ENCODE measurements around the gene PDRG1. TPM values are rescaled to one million over a fixed set of nuclear protein-coding genes. Genes with fewer than 3 reads are reported as not detected.

The PDRG1 gene
- polyA plus RNA-seq, 1 experiment, result 16.5 TPM

DNA sequence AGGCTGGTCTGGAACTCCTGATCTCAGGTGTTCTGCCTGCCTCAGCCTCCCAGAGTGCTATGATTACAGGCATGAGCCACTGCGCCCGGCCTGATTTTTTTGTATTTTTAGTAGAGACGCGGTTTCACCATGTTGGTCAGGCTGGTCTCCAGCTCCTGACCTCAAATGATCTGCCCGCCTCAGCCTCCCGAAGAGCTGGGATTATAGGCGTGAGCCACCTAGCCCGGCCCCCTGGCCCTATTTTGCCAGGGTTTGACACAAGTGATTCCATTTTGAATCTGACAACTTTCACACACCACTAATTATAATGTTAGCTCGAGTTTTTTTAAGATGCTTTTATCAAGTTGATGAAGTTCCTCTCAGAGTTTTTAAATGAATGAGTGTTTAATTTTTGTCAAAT, 55.8 kb downstream of the PDRG1 start:
- Histone ChIP-seq H3K27me3 (ENCODE audit: control insufficient read depth, insufficient read depth, low read length) (peaks cover 6% of the 10 kb centered on the region), H3K4me3 (ENCODE audit: low read depth, low read length) (no peak overlapping the region), H3K36me3 (ENCODE audit: control insufficient read depth, insufficient read depth, low read length) (no peaks in the 10 kb centered on the region)
- ChIA-PET CTCF (interaction anchor here (0.7 to 1.2 kb wide), 3 partner anchors 12 to 112 kb away, joined by 3 to 4 read pairs (median 3); no protein-coding TSS in a partner anchor), POLR2A (no interaction called here)
- TF ChIP-seq, protein P1, sequence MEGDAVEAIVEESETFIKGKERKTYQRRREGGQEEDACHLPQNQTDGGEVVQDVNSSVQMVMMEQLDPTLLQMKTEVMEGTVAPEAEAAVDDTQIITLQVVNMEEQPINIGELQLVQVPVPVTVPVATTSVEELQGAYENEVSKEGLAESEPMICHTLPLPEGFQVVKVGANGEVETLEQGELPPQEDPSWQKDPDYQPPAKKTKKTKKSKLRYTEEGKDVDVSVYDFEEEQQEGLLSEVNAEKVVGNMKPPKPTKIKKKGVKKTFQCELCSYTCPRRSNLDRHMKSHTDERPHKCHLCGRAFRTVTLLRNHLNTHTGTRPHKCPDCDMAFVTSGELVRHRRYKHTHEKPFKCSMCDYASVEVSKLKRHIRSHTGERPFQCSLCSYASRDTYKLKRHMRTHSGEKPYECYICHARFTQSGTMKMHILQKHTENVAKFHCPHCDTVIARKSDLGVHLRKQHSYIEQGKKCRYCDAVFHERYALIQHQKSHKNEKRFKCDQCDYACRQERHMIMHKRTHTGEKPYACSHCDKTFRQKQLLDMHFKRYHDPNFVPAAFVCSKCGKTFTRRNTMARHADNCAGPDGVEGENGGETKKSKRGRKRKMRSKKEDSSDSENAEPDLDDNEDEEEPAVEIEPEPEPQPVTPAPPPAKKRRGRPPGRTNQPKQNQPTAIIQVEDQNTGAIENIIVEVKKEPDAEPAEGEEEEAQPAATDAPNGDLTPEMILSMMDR (IDR thresholded peaks at IDR 0.05; ENCODE audit: insufficient read depth, low read depth, low read length), result no peak
- DNase-seq (ENCODE audit: low read depth), result no peak

DNA sequence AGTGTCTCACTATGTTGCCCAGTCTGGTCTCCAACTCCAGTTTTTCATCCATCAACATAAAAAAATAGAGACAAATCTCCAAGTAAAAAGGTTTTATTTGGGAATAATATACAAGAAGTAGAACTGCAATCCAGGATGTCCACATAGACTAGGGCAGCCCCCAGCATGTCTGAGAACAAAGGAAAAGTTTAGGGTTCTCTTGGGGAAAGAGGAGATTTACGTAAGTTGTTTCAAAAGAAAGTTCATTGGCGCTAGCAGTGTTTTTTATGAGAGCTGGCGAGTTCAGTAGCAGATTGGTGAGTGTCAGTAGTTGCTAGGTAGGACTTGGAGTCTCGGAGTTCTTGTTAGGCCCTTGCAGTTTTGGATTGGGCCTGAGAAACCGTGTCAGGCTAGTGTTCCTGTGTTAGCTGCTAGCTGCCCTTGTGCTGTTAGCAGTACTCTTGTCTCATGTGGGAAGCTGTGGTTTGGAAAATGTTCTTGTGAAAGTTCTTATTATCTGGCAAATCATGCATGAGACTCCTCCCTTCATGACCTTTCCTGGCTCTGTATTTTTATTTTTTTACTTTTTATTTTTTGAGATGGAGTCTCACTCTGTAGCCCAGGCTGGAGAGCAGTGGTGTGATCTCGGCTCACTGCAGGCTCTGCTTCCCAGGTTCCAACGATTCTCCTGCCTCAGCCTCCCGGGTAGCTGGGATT, 56.7 kb downstream of the PDRG1 start:
- Histone ChIP-seq H3K27me3 (ENCODE audit: control insufficient read depth, insufficient read depth, low read length) (peaks cover 10% of the 10 kb centered on the region), H3K36me3 (ENCODE audit: control insufficient read depth, insufficient read depth, low read length) (no peaks in the 10 kb centered on the region), H3K4me3 (ENCODE audit: low read depth, low read length) (no peak overlapping the region)
- ChIA-PET CTCF (interaction anchor here (0.6 to 1.2 kb wide), 4 partner anchors 25 to 790 kb away, joined by 3 read pairs; no protein-coding TSS in a partner anchor), POLR2A (no interaction called here)
- DNase-seq (ENCODE audit: low read depth), result peak; percentile 5
- TF ChIP-seq, protein P1 (IDR thresholded peaks at IDR 0.05; ENCODE audit: insufficient read depth, low read depth, low read length), result no peak

Small RNA genes lying within 50 kb of the gene (small RNA-seq; reads per million reads assigned to genes)
- gene RNU1-94P (ENCODE audit: insufficient read length, low read depth, low replicate concordance), result 1.1 reads per million

Other genes starting within 250 kb of the PDRG1 start
- 73.2 and 90.7 TPM in 2 replicates for gene BCL2L1, start 229.2 kb downstream of the PDRG1 start, polyA plus RNA-seq (2011; rRNA removed)
- 29.9 and 39.2 TPM in 2 replicates for gene TPX2, start 212.8 kb downstream of the PDRG1 start, polyA plus RNA-seq (2011; rRNA removed)
- gene MYLK2, start 132.7 kb downstream of the PDRG1 start, polyA plus RNA-seq (2011; rRNA removed), result 0.05 and 0.10 TPM in 2 replicates
- gene FOXS1, start 106.4 kb downstream of the PDRG1 start, polyA plus RNA-seq (2011; rRNA removed), result 0.05 TPM in 1 of 2 replicates, not detected in the other
- 0.09 TPM in 1 of 2 replicates, not detected in the other for gene DUSP15, start 81.5 kb downstream of the PDRG1 start, polyA plus RNA-seq (2011; rRNA removed)
- 0.11 and 0.18 TPM in 2 replicates for gene TTLL9, start 81.4 kb downstream of the PDRG1 start, polyA plus RNA-seq (2011; rRNA removed)
- 0.01 TPM in 1 of 2 replicates, not detected in the other for gene XKR7, start 16.1 kb upstream of the PDRG1 start, polyA plus RNA-seq (2011; rRNA removed)
- gene CCM2L, start 58.4 kb upstream of the PDRG1 start, polyA plus RNA-seq (2011; rRNA removed), result not detected in 2 replicates
- 0.05 TPM in 1 of 2 replicates, not detected in the other for gene HCK, start 100.2 kb upstream of the PDRG1 start, polyA plus RNA-seq (2011; rRNA removed)
- 97.4 and 101 TPM in 2 replicates for gene TM9SF4, start 157.7 kb upstream of the PDRG1 start, polyA plus RNA-seq (2011; rRNA removed)